HG03558 (cell line): ENCODE results near the gene ABCC4.

Experiments used
- ATAC-seq: cut with Tn5 transposase; IDR thresholded peaks from one replicate; pipeline ENCODE4 v1.9.1; 2021; ENCODE audit warnings: moderate number of reproducible peaks; ENCODE audit not compliant: unreplicated experiment; ENCODE audit errors: extremely low read depth

Gene ABCC4

DNA sequence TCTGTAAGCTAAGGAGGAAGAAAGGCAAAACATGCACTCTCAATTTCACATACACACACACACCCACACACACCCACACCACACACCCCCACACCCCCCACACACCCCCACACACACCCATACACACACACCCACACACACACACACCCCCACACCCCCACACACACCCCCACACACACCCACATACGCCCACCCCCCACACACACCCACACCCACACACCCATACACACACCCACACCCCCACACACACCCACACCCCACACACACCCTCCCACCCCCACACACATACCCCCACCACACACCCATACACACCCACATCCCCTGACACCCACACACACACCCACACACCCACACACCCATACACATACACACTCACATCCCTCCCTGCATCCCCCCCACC, 276.1 kb downstream of the ABCC4 start:
- no peak for ATAC-seq

DNA sequence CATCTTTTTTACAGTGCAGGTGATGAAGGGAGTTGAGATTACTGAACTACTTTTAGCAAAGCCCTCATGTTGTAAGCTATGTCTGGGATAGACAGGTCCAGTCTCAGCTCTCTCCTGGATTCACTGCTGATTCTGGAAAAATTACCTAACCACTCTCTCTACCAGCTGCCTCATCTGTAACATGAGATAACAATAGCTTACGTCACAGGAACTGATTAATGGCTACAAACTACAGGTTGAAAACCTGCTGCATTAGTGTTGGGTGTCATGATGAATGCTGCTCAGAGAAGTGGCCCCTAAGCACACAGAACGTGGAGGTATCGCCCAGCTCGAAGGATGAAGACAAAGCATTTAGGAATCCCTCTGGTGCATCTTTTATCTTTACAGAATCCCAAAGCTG, 277.8 kb downstream of the ABCC4 start:
- no peak for ATAC-seq

DNA sequence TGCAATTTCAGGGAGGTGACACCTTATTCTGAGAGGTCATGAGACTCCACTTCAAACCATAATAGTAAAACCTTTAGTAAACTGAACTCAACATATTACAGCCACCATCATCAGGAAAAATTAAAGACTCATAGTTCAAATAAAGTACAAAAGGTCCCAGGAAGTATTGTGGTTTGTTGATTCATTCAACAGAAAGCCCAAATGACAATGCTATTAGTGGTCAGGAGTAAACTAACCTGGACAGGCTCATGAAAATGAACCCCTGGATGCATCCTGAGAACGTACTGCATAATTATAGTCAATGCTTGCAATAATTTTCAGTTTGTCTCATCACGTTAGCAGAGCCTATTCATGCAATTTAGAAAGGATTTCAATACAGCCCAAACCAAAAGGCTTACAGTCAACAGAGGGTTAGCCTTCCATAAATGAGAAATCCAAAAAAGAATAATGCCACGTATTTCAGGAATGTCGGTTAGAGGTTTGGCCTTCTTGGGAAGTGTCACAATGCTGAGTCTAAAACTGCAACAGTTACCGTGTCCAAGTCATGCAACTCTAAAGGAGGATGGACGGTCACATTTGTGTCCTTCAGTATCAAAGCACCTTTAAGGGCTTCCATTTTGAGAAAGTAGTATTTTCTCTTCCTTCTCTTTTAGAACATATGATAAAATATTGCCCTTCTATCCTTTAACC, 280.8 kb downstream of the ABCC4 start:
- ATAC-seq: no peak

DNA sequence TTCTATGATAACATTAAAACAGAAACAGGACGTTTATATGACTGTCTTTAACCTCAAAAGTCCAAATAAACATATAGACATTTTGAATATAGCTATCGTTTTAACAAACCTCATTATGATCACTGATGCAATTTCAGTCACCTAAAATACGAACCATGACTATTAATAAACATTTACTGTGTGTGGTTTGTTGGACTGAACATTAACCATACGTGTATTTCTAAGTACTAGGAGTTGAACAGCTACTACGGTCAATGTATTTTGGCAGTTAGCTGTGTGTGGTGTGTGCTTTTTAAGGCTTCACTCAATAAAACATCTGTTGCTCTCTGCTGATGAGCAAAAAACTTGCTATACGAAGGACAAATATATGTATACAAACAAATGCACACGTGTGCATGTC, 281.4 kb downstream of the ABCC4 start:
- no peak for ATAC-seq

DNA sequence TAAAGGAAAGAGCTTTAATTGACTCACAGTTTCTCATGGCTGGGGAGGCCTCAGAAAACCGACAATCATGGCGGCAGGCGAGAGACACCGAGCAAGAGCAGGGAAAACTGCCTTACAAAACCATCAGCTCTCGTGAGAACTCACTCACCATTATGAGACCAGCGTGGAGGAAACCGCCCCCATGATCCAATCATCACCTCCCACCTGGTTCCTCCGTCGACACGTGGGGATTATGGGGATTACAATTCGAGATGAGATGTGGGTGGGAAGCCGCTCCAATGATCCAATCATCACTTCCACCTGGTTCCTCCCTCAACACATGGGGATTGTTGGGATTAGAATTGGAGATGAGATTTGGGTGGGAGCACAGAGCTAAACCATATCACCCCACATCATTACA, 293.9 kb downstream of the ABCC4 start:
- ATAC-seq: no peak

DNA sequence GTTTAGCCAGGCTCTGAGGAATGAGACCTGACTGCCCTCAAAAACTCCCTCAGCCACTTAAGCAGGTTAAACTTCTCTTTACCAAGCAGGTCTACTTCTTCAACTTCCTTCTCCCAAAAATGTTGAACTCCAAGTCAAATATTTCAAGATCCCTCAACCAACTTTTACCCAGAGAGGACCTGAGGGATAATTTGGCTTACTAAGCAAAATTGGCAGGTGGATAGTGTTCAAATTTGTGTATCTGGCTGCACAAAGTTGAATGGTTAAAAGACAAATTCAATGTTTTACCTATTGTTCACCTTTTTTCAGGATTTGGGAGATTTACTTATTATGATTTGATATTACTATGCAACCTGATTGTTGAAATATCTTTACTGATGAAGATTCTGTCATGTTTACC, 296.0 kb downstream of the ABCC4 start:
- no peak for ATAC-seq

DNA sequence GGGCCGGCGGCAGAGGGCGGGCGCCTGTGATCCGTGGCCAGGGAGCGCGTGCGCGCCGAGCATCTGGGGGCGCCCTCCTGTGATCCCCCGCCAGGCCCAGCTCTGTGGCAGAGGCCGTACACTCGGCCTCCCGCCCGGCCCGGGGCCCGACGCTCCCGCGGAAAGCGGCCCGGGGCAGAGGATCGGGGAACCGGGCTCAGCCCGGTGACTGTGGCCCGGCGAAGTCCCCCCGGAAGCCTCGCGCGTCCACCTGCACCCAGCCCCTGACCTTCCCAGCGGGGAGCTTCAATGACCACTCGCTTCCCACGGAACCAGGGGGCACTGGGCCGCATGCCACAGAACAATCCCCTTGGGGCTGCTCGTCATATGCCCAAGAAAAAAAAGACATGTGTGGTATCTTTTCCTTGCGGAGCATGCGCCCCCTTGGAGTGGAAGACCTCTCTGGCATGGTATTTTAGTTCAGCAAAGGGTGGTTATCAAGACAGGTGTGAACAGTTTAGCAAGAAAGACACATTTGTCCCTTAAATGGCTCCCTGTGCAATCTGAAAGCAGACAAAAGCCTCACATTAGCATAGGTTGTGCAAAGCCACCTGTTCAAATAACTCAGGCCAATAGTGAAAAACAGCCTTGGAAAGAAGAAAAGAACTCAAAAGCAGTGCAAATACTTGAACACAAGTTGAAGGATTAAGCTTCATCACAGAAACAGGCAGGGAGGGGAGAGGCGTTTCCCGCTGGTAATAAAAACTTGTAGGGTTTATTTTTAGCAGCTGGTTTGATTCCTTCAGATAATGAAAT, 298.0 kb downstream of the ABCC4 start:
- ATAC-seq: no peak

DNA sequence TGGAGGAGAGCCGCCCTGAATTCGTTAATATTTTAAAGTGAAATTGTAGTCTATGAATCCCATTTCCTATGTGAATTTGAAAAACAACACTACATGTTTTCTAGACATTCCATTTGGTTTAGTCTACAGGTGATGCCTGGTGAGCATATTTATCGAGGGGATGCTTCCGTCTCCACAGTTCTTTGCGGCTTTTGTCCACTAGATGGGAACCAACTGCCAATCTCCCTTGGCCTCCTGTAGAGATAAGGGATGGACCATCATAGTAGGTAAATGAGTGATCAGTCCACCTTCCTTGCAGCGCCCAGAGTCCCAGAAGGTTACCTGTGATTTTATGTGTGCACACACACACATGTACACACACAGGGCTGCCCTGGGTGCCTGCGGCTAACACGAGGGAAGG, 299.1 kb downstream of the ABCC4 start:
- ATAC-seq: no peak

DNA sequence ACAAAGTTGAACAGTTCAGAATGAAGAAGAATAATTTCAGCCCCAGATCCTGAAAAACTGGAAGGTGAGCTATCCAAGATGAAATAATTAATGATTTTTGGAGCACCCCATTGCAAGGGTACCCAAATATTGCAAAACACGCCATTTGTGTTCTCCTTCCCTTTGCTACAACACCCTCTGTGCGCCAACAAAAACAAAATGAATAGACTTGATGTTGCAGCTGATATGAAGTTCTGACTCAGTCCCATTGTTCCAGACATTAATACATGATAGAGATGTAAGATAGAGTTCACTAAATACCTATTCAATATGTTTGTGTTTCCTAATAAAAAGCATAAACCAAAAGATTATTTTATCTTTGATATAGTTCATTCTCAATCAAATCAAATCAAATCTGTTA, 301.4 kb downstream of the ABCC4 start:
- no peak for ATAC-seq

DNA sequence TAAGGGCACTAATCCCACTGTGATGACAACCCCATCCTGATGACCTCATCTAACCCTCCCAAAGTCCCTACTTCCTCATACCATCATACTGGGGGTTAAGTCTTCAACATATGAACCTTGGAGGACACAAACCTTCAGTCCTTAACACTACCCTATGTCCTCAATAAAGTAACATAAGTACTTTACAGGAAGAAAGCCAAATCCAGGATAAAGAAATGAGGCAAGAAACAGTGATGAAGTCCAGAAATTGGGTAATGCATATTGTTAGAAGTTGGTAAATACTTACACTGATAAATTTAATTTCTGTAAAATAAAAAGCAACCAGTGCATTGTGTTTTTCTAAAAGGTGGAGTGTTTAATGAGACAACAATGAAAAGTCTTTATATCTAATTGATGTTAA, 304.1 kb downstream of the ABCC4 start:
- no peak for ATAC-seq

DNA sequence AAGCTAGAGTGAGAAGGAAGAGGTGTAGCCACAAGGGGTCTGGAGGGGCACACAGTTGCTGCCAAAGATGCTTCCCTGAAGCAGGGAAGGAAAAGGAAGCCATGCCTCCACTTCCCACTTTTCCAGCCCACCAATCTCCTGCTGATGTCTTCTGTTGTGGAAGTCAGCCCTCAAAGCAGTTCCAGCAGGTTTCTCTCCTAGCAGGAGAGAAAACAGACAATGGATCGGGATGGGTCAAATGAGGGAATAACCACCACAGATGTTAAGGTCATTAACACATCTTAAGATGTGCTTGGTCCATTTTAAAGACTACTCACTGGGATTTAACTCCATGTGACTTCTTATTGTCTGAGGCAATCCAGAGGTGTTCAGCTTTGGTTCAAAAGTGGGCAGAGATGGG, 304.8 kb downstream of the ABCC4 start:
- ATAC-seq: no peak

DNA sequence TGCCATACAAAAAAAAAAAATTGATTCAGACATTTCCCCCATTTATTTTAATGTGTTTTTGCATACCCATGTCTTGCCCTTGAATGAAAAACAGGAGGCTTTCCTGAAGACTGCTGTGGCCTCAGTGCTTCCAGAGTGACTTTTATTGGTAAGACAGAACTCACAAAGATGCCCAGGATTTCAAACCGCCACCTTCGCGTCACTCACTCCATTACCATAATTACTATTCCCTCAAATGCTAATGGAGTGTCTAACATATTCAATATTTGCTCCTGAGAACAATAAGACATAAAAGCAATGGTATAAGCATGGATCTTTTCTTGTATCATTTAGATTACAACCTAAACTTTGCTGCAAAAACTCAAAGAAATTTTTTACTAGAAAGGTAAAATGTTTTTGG, 306.7 kb downstream of the ABCC4 start:
- ATAC-seq: no peak

DNA sequence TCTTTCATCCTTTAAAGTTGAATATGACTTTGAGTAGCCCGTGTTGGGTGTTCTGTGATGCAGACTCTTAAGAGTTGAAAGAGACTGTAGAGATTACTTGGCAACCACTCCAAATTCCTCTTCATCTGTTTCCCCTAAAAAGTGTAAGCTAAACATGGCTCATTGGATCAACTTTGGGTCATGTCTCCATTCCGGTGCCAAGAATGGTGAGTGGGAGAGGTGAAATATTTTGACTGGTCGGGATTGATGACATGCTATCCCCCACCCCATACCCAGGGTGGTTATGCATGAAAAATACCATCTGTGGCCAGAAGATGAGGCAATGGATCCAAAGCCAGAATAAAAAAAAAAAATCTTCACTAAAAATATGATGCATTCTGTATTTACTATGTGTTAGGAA, 307.6 kb downstream of the ABCC4 start:
- no peak for ATAC-seq

DNA sequence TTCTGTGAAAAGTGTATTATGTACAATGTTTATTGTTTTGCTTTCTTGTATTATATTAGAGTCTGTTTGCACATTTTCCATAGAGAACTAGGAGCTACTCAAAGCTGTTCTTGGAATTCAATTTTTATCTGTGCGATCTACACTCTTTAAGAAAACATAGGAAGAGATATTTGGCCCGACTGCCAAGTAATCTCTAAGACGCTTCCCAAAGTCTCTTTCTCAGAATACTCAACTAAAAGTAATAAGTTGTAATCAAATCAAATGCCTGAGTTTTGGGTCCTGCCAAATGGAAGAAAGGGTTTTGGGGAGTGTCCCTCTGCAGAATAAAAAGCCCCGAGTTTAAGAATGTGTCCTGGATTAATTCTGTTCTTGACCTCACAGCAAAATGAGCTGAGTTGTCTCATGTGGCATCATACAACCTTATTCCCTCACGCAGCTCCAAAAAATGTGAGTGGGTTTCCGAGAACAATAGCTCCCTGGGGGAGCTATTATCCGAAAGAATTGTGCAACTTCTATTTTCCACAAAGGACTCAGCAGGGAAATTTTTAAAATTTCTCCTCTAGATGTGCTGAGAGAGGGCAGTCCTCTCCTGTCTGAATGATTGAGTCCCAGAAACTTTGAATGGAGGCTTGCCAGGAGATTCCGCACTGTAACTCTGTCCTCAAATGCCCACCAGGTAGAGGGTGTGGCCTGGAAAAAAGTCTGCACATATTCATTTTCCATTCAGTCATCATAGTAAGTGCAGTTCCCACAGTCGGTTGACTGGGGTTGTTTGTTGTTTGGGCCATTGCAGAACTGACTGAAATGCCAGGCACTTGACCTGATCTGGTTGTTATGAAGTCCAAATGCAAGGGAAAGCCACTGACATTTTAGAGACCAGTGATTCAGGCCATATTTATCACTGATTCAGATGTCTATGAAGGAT, 309.0 kb downstream of the ABCC4 start:
- no peak for ATAC-seq

DNA sequence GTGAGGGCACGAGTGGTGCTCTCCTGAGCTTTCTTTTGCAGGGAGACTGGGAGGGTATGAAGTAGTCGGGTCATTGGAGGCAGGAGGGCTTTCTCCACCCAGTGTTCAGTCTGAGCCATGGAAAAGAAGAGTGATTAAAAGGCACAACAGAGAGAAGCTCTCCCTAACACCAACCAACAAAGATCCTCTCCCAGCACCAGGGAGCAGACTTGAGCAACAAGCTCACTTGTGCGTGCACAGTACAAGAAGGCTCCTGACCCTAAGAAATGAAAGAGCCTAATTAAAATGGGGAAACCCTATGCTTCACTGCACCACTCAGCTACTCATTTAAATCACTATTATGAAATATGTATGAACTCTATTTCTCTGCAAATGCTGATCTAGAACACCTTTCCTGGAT, 312.6 kb downstream of the ABCC4 start:
- no peak for ATAC-seq

DNA sequence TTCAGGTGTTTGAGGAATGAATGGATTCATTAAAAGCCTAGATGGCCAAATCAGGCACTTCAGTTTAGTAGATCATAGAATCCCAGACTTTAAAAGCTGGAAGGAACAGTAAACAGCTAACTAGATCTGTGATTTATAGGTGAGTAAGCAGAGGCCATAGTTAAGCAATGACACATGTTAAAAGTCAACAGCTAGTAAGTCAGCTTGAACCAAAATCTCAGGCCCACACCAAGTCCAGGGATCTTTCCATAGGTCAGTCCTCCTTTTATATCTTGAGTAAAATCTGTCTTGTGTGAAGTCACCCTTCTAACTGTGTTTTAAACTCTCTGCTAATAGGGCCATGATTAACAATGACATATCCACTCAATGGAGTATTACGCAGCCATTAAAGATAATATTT, 313.4 kb downstream of the ABCC4 start:
- no peak for ATAC-seq

DNA sequence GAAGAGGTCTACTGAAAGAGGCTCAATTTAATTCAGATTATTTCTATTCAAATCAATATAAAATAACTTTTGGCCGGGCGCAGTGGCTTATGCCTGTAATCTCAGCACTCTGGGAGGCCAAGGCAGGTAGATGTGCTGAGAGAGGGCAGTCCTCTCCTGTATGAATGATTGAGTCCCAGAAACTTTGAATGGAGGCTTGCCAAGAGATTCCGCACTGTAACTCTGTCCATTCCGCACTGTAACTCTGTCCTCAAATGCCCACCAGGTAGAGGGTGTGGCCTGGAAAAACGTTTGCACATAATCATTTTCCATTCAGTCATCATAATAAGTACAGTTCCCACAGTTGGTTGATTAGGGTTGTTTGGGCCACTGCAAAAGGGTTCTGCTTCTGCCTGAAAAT, 314.2 kb downstream of the ABCC4 start:
- ATAC-seq: no peak

DNA sequence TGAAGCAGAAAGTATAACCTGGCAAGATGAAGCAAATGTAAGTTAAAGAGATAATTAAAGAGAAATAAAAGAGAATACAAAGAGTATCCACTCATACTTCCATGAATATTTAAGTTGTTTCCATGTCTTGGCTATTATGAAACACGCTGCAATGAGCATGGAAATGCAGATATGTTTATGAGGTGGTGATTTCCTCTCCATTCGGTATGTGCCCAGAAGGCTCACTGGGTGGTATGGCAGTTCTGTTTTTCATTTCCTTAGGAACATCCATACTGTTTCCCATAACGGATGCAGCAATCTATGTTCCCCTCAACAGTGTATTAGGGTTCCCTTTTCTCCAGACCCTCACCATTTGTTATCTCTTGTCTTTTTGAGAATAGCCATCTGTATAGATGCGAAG, 316.3 kb downstream of the ABCC4 start:
- no peak for ATAC-seq

DNA sequence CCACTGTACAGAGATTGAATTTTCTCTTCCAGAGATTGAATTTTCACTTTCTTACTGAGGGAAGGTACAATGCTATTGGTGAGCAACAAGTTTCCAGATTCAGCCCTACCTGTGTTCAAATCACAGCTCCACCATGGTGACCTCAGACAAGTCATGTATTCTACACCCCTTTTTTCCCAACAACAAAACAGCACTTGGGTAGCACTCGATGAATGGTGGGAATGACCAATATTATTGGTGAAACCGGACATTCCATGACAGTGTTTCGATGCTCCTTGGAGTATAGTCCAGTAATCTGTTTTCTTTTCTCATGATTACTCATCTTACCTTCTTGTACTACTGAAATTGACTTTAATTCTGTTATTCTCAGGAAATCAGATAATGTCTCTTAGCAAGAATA, 322.7 kb downstream of the ABCC4 start:
- ATAC-seq: no peak

DNA sequence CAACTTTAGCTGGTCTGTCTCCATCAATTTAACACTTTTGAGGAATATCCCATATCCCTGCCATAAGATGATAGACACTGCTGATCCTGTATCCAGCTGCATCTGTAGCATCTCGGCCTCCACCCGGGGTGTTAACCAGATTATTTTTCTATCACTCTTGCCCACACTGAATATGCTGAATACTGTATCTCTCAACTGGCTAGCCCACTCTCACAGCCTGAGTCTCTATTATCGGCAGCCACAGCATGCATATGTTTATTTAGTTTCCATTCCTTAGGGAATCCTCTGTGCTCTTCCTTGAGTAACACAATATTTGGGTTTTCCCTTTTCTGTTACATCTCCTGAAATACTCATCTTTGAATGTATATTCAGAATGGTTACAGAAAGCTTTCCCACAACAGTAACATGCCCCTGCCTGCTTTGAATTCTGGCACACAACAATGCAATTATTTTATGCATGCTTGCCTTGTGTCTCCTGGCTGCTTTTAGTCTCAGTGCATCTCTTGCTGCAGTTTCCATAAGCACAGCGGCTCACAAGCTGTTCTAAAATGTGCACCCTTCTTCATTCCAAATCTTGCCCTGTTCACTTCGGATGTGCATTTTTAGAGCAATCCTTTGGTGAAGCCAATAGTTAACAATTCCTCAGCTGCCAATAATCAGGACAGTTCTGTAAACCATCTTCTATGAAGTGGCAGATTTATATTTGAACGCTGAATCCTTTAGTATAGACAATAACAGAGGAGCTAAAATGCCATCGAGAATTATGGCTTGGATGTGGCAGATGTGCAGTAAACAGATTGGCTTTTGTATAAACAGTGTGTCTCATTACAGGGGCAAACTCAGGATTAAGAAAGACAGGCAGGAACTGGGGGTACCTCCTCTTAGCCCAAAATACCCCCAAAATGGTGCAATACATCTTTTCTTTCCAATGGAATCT, 327.0 kb downstream of the ABCC4 start:
- no peak for ATAC-seq
